HEK293T (cell line): Measurements from ENCODE around the gene TECPR1.

Experiments used
- ARNT ChIP-seq: fragments of 450-650 bp; IDR thresholded peaks from 2 replicates; pipeline ENCODE4 v1.6.1; 2017; ENCODE audit warnings: mild to moderate bottlenecking
- BHLHE40 ChIP-seq: fragments of 450-650 bp; IDR thresholded peaks from 2 replicates; pipeline ENCODE4 v1.6.1; 2016; ENCODE audit warnings: mild to moderate bottlenecking, moderate library complexity, borderline replicate concordance
- FOXA1 ChIP-seq: fragments of 450-650 bp; IDR thresholded peaks from 2 replicates; pipeline ENCODE4 v1.6.1; 2016; ENCODE audit warnings: mild to moderate bottlenecking
- FOXK2 ChIP-seq: fragments of 450-650 bp; IDR thresholded peaks from 2 replicates; pipeline ENCODE4 v1.6.1; 2016; ENCODE audit warnings: mild to moderate bottlenecking
- FOXM1 ChIP-seq: fragments of 450-650 bp; IDR thresholded peaks from 2 replicates; pipeline ENCODE4 v1.6.1; 2017; ENCODE audit warnings: mild to moderate bottlenecking, borderline replicate concordance
- HDGF ChIP-seq: fragments of 450-650 bp; IDR thresholded peaks from 2 replicates; pipeline ENCODE4 v1.6.1; 2017; ENCODE audit warnings: antibody characterized with exemption, borderline replicate concordance
- LEF1 ChIP-seq: fragments of 450-650 bp; IDR thresholded peaks from 2 replicates; pipeline ENCODE4 v1.6.1; 2017; ENCODE audit warnings: mild to moderate bottlenecking, borderline replicate concordance
- NFRKB ChIP-seq: fragments of 450-650 bp; IDR thresholded peaks from 2 replicates; pipeline ENCODE4 v1.6.1; 2016; ENCODE audit warnings: mild to moderate bottlenecking, moderate library complexity
- PKNOX1 ChIP-seq: fragments of 450-650 bp; IDR thresholded peaks from 2 replicates; pipeline ENCODE4 v1.6.1; 2016
- SP1 ChIP-seq: fragments of 450-650 bp; IDR thresholded peaks from 2 replicates; pipeline ENCODE4 v1.6.1; 2017
- ZNF384 ChIP-seq: fragments of 450-650 bp; IDR thresholded peaks from 2 replicates; pipeline ENCODE4 v1.6.1; 2016

- TF ChIP-seq FOXK2 = no peak
- no peak for TF ChIP-seq HDGF
- TF ChIP-seq BHLHE40 = no peak
- no peak for TF ChIP-seq FOXM1
- TF ChIP-seq SP1 = no peak
- TF ChIP-seq ARNT = no peak
- TF ChIP-seq FOXA1 = no peak
- TF ChIP-seq ZNF384 = no peak
- no peak for TF ChIP-seq PKNOX1
- TF ChIP-seq LEF1 = no peak
- no peak for TF ChIP-seq NFRKB
Observed at GRCh38 chr7:98200364-98200763, 51.7 kb downstream of the TECPR1 start.
